Vagina (tissue), 2 donors: ENCODE measurements around the gene LYSET.

Experiments used
- CTCF ChIP-seq, 3 experiments: fragments of 450-650 bp in 2 of 3; fragments of 200-600 bp in 1 of 3; sonication (generic) in 1 of 3; IDR thresholded peaks; one replicate each; pipeline ENCODE4 v1.5.1; 2017 to 2019; ENCODE audit warnings: antibody characterized with exemption in 3 of 3, mild to moderate bottlenecking in 2 of 3, moderate library complexity in 2 of 3
- POLR2A ChIP-seq, 2 donors: fragments of 450-650 bp; IDR thresholded peaks; one replicate each; pipeline ENCODE4 v1.6.1; 2017; ENCODE audit warnings: antibody characterized with exemption in 2 of 2, mild to moderate bottlenecking in 2 of 2, moderate library complexity in 2 of 2
- POLR2AphosphoS5 ChIP-seq, 2 donors: sonication (generic); formaldehyde crosslinking; IDR thresholded peaks; one replicate each; pipeline ENCODE4 v1.9.0; 2017; ENCODE audit warnings: antibody characterized with exemption in 2 of 2, mild to moderate bottlenecking in 2 of 2, low read depth in 1 of 2; ENCODE audit not compliant: insufficient read depth in 1 of 2

GRCh38 chr14:93186956-93187355 is 1.8 kb downstream of the LYSET start:
- TF ChIP-seq CTCF (IDR thresholded peaks at IDR 0.05) (no peak), POLR2A (IDR thresholded peaks at IDR 0.05) (no peak), POLR2AphosphoS5 (IDR thresholded peaks at IDR 0.05; ENCODE audit: insufficient read depth in 1 of 2, low read depth in 1 of 2) (no peak)
